Lung (tissue), 12 donors: Measurements from ENCODE around the gene FAM168B. TPM values are rescaled to one million over a fixed set of nuclear protein-coding genes. Genes with fewer than 3 reads are reported as not detected.

Experiments used
- ATAC-seq: fragments of 200-7000 bp; cut with Tn5 transposase; one replicate; pipeline ENCODE4 v1.9.1; 2020; ENCODE audit warnings: moderate number of reproducible peaks; ENCODE audit not compliant: insufficient read depth, low FRiP score
- DNase-seq, 3 donors: peaks; one replicate each; pipeline ENCODE4 v3.0.0-alpha.2; 2013 to 2017
- H3K27ac ChIP-seq, 2 donors: one replicate each; pipeline ENCODE4 v1.5.1; 2013; ENCODE audit warnings: mild to moderate bottlenecking in 2 of 2, moderate library complexity in 2 of 2, control low read depth in 1 of 2, inconsistent platforms in 1 of 2, low read depth in 1 of 2, low read length in 1 of 2
- H3K27me3 ChIP-seq, 3 donors: one replicate each; pipeline ENCODE4 v1.5.1; 2013; ENCODE audit warnings: low read length in 2 of 3; ENCODE audit not compliant: control insufficient read depth in 3 of 3, insufficient read depth in 3 of 3
- H3K36me3 ChIP-seq, 4 donors: one replicate each; pipeline ENCODE4 v1.5.1; 2013; ENCODE audit warnings: low read length in 4 of 4, mild to moderate bottlenecking in 1 of 4, moderate library complexity in 1 of 4; ENCODE audit not compliant: control insufficient read depth in 4 of 4, insufficient read depth in 4 of 4
- H3K4me1 ChIP-seq, 5 donors: one replicate each; pipeline ENCODE4 v1.5.1; 2013; ENCODE audit warnings: low read length in 5 of 5, mild to moderate bottlenecking in 2 of 5, moderate library complexity in 1 of 5; ENCODE audit not compliant: control insufficient read depth in 5 of 5, insufficient read depth in 5 of 5
- H3K4me3 ChIP-seq: one replicate; pipeline ENCODE4 v1.5.1; 2013; ENCODE audit warnings: mild to moderate bottlenecking, control low read depth, moderate library complexity
- H3K9ac ChIP-seq, 2 donors: one replicate each; pipeline ENCODE4 v1.5.1; 2013; ENCODE audit warnings: low read length in 2 of 2, control low read depth in 1 of 2; ENCODE audit not compliant: insufficient read depth in 1 of 2
- H3K9me3 ChIP-seq, 4 donors: one replicate each; pipeline ENCODE4 v1.5.1; 2013; ENCODE audit warnings: low read length in 3 of 4, mild to moderate bottlenecking in 1 of 4, moderate library complexity in 1 of 4; ENCODE audit not compliant: control insufficient read depth in 4 of 4, insufficient read depth in 3 of 4
- CTCF ChIP-seq: IDR thresholded peaks from 2 replicates; pipeline ENCODE4 v1.5.1; 2012; ENCODE audit warnings: mild to moderate bottlenecking; ENCODE audit errors: control extremely low read depth, extremely low read depth
- WGBS, 2 donors: extraction: QIAGEN DNeasy Blood & Tissue Kit; methylation state at CpG; one replicate each; pipeline ENCODE4 v1.1.7; 2013; 5-methylcytosine and 5-hydroxymethylcytosine counted together
- polyA plus RNA-seq, 2 donors: library from polyadenylated mRNA; stranded (reverse); fragments of 200-250 nt; gene quantifications; one replicate each; pipeline ENCODE4 v1.2.1, GENCODE V29; 2013
- total RNA-seq, 2 donors: library from RNA; depleted of rRNA in 1 of 2; stranded (reverse); fragments of >200 nt in 1 of 2; gene quantifications; one replicate each; pipeline ENCODE4 v1.2.1, GENCODE V29; 2014 to 2021
- donor health status: control.
- donor health status: control.
- donor health status: Bipolar disorder and iron deficiency.
- donor health status: healthy.
- donor health status: DM: yes; HTN: yes; CAD: no.

FAM168B gene
- total and polyA plus RNA-seq, 4 donors: 20.4 to 79.7 (median 40.1) TPM

GRCh38 chr2:131044075-131044756 lies 49.0 kb downstream of the FAM168B start:
- no peak for DNase-seq
- Histone ChIP-seq H3K9ac (no peak overlapping the region), H3K4me3 (no peak overlapping the region), H3K4me1 (peaks cover 0 to 9% (median 5%) of the 10 kb centered on the region in 5 donors), H3K27me3 (peaks cover 0 to 21% (median 10%) of the 10 kb centered on the region in 3 donors), H3K9me3 (peaks cover 0 to 2% (median 0%) of the 10 kb centered on the region in 4 donors), H3K36me3 (peaks cover 0 to 27% (median 6%) of the 10 kb centered on the region in 4 donors), H3K27ac (no peak overlapping the region)
- no peak for TF ChIP-seq CTCF
- ATAC-seq: no peak
- 90 to 93% methylated on average over 24 of the region's 24 CpGs for WGBS, 2 donors

- DNase-seq (no peak), ATAC-seq (no peak)
- Histone ChIP-seq H3K27ac (no peak overlapping the region), H3K9ac (no peak overlapping the region), H3K4me3 (no peak overlapping the region), H3K4me1 (peaks cover 0 to 9% (median 5%) of the 10 kb centered on the region in 5 donors), H3K27me3 (peaks cover 0 to 27% (median 12%) of the 10 kb centered on the region in 3 donors), H3K36me3 (peaks cover 0 to 20% (median 2%) of the 10 kb centered on the region in 4 donors), H3K9me3 (peaks cover 0 to 2% (median 0%) of the 10 kb centered on the region in 4 donors)
- no peak for TF ChIP-seq CTCF
- WGBS, 2 donors: 89 to 91% methylated on average over 18 of the region's 18 CpGs
Observed at GRCh38 chr2:131043199-131044074, 49.8 kb downstream of the FAM168B start.

- H3K9me3 ChIP-seq: peaks cover 0 to 2% (median 0%) of the 10 kb centered on the region in 4 donors
- peaks cover 0 to 9% (median 5%) of the 10 kb centered on the region in 5 donors for H3K4me1 ChIP-seq
- WGBS, 2 donors: 87 to 92% methylated on average over 7 of the region's 7 CpGs
- peaks cover 0 to 12% (median 0%) of the 10 kb centered on the region in 4 donors for H3K36me3 ChIP-seq
- DNase-seq (no peak), ATAC-seq (no peak)
- H3K4me3 ChIP-seq: no peak overlapping the region
- peaks cover 0 to 31% (median 15%) of the 10 kb centered on the region in 3 donors for H3K27me3 ChIP-seq
- no peak for TF ChIP-seq CTCF
- H3K9ac ChIP-seq: no peak overlapping the region
- H3K27ac ChIP-seq: no peak overlapping the region
Observed at GRCh38 chr2:131042148-131042775, 51.0 kb downstream of the FAM168B start.
